KMS-11 (cell line): ENCODE results near the gene DDX1.

Experiments used
- H2AFZ ChIP-seq: fragments of 200-600 bp; sonication (generic); 2 replicates; pipeline ENCODE4 v1.6.1; 2016; ENCODE audit warnings: antibody characterized with exemption, mixed run types, low read depth
- H3K27ac ChIP-seq: fragments of 200-600 bp; sonication (generic); 2 replicates; pipeline ENCODE4 v1.6.1; 2016; ENCODE audit warnings: mild to moderate bottlenecking, mixed run types
- H3K27me3 ChIP-seq: fragments of 200-600 bp; sonication (generic); 2 replicates; pipeline ENCODE4 v1.6.1; 2017; ENCODE audit warnings: mild to moderate bottlenecking, low read depth, mixed run types, moderate library complexity; ENCODE audit not compliant: insufficient read depth
- H3K36me3 ChIP-seq: fragments of 200-600 bp; sonication (generic); 2 replicates; pipeline ENCODE4 v1.6.1; 2017; ENCODE audit warnings: mild to moderate bottlenecking, mixed run types; ENCODE audit not compliant: insufficient read depth
- H3K4me1 ChIP-seq: fragments of 200-600 bp; sonication (generic); 2 replicates; pipeline ENCODE4 v1.6.1; 2016; ENCODE audit warnings: mild to moderate bottlenecking, low read depth, mixed run types; ENCODE audit not compliant: poor library complexity, severe bottlenecking
- H3K4me2 ChIP-seq: fragments of 200-600 bp; sonication (generic); 2 replicates; pipeline ENCODE4 v1.7.0; 2016; ENCODE audit warnings: mild to moderate bottlenecking, mixed run types
- H3K4me3 ChIP-seq: fragments of 200-600 bp; sonication (generic); IDR thresholded peaks from 2 replicates; pipeline ENCODE4 v1.6.1; 2017; ENCODE audit warnings: low read depth, low read length, mixed read lengths; ENCODE audit not compliant: insufficient read depth
- H3K79me2 ChIP-seq: fragments of 200-600 bp; sonication (generic); 2 replicates; pipeline ENCODE4 v1.6.1; 2016; ENCODE audit warnings: low read depth, mixed run types; ENCODE audit not compliant: insufficient read depth
- H3K9ac ChIP-seq: fragments of 200-600 bp; sonication (generic); 2 replicates; pipeline ENCODE4 v1.6.1; 2016; ENCODE audit warnings: mild to moderate bottlenecking, mixed run types
- H4K20me1 ChIP-seq: fragments of 200-600 bp; sonication (generic); 2 replicates; pipeline ENCODE4 v1.6.1; 2016; ENCODE audit warnings: mild to moderate bottlenecking, mixed run types; ENCODE audit not compliant: insufficient read depth
- TF ChIP-seq, protein P1 (sequence below): fragments of 200-600 bp; sonication (generic); conservative IDR thresholded peaks from 2 replicates; pipeline ENCODE4 v1.6.1; 2017; ENCODE audit warnings: low read depth, mild to moderate bottlenecking, antibody characterized with exemption, low read length, moderate library complexity, mixed read lengths

Gene DDX1

DNA sequence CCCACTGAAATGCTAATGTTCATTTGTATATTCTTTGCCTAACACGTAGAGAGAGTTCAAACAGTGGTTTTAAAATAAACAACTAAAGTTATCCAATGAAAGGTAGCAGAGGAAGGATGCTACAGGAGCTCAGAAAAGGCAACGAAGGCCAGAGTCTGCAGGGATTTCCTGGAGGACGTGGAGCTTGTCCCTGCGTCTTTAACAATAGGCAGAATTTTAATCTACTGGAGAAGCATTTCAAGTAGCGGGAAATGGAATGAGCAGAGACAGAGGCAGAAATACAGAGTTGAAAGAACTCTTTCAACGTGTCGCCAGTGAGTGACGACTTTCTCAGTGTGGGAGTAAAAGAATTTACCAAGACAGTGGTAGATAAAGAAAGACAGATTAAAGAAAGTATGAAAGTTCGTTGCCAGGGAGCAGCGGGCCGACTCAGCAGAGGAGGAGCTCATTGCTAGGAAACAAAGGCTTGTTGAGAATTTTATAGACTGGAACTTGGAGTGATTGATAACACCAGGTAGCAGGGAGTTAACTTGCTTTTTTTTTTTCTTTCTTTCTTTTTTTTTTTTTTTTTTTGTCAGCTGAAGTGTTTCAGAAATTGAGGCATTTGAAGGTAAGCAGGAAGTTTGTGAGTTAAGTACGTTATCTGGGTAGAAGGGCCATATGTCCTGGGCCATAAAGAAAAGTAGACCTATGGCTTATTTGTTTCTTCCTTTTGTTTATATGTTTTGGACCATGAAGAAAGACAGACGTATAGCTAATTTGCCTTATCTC is 29.9 kb upstream of the DDX1 start:
- Histone ChIP-seq H3K4me3 (peak overlapping the region; percentile 5), H4K20me1 (no peaks in the 10 kb centered on the region), H3K9ac (peak overlapping the region; percentile 74), H3K4me2 (peak overlapping the region; percentile 77), H3K27ac (peak overlapping the region; percentile 14; the same call in 1 of the 2 replicates), H3K36me3 (no peaks in the 10 kb centered on the region), H2AFZ (peak overlapping the region; percentile 98), H3K79me2 (peaks cover 19% of the 10 kb centered on the region; the same call in 1 of the 2 replicates), H3K27me3 (no peaks in the 10 kb centered on the region), H3K4me1 (peaks cover 10% of the 10 kb centered on the region)
- TF ChIP-seq, protein P1, sequence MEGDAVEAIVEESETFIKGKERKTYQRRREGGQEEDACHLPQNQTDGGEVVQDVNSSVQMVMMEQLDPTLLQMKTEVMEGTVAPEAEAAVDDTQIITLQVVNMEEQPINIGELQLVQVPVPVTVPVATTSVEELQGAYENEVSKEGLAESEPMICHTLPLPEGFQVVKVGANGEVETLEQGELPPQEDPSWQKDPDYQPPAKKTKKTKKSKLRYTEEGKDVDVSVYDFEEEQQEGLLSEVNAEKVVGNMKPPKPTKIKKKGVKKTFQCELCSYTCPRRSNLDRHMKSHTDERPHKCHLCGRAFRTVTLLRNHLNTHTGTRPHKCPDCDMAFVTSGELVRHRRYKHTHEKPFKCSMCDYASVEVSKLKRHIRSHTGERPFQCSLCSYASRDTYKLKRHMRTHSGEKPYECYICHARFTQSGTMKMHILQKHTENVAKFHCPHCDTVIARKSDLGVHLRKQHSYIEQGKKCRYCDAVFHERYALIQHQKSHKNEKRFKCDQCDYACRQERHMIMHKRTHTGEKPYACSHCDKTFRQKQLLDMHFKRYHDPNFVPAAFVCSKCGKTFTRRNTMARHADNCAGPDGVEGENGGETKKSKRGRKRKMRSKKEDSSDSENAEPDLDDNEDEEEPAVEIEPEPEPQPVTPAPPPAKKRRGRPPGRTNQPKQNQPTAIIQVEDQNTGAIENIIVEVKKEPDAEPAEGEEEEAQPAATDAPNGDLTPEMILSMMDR, result no peak

DNA sequence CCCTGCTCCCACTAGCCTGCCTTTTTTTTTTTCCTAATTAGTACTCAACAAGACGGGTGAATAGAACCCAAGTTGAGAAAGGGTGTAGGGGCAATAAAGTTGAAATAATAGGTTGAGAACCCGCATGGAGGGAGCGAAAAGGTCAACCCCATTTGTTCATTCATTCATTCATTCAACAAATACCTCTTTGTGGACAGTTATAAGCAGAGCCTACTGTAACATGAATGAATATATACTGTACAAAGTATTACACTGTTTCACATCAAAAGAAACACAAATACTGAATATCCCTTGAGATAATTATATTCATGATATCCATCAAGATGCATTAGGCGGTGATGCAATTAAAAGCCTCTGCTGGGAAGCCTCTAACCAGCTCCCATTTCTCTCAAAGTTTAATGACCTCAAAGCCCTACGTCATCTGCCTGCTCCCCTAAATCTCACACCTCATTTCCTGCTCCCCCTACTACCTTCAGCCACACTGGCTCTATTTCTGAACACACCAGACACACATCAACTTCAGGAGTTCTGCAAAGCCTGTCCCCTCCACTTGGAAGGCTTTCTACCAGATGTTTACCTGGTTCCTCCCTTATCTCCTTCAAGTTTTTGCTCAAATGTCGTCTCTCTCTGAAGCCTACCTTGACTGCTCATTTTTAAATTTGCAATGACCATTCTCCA is 29.2 kb upstream of the DDX1 start:
- Histone ChIP-seq H3K4me2 (peak overlapping the region; percentile 77), H3K9ac (no peak overlapping the region), H3K79me2 (peaks cover 19% of the 10 kb centered on the region; the same call in 1 of the 2 replicates), H2AFZ (peak overlapping the region; percentile 98; the same call in 1 of the 2 replicates), H3K4me3 (no peak overlapping the region), H3K27ac (no peak overlapping the region), H3K27me3 (no peaks in the 10 kb centered on the region), H3K4me1 (peaks cover 10% of the 10 kb centered on the region), H4K20me1 (no peaks in the 10 kb centered on the region), H3K36me3 (no peaks in the 10 kb centered on the region)
- TF ChIP-seq, protein P1, result no peak

DNA sequence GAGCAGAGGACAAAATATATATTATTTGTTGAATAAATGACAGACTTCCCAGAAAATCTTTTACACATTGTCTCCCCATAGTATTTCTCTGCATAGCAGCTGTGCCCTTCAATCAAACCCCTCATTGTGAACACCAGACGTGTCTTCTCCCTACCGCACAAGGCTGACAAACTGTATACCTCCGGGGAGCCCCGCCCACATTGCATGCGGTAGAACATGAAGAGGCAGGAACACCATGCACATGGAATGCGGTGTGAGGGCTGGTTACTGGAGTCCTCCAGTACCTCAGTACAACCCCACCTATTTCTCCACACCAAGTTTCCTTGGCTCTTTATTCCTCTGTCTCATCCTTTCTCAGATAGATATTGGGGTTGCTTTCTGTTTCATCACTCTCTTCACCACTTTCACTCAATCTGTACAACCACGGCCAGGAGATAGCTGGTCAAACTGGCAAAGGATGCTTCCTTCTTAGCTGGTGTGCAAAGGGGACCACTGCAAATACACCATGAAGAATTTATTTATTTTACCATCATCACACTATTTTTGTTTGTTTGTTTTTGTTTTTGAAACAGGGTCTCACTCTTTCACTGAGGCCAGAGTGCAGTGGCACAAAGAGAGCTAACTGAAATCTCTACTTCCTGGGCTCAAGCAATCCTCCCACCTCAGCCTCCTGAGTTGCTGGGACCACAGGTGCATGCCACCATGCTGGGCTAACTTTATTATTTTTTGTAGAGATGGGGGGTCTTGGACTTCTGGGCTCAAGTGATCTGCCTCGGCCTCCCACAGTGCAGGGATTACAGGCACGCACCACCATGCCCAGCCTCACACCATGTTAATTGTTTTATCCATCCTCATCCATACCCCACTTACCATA is 28.2 kb upstream of the DDX1 start:
- no peak overlapping the region for H3K4me2 ChIP-seq
- peaks cover 10% of the 10 kb centered on the region for H3K4me1 ChIP-seq
- no peaks in the 10 kb centered on the region for H4K20me1 ChIP-seq
- no peaks in the 10 kb centered on the region for H3K36me3 ChIP-seq
- H2AFZ ChIP-seq, result no peak overlapping the region
- TF ChIP-seq, protein P1, result no peak
- peaks cover 19% of the 10 kb centered on the region; the same call in 1 of the 2 replicates for H3K79me2 ChIP-seq
- no peaks in the 10 kb centered on the region for H3K27me3 ChIP-seq
- no peak overlapping the region for H3K27ac ChIP-seq
- no peak overlapping the region for H3K9ac ChIP-seq
- no peak overlapping the region for H3K4me3 ChIP-seq

DNA sequence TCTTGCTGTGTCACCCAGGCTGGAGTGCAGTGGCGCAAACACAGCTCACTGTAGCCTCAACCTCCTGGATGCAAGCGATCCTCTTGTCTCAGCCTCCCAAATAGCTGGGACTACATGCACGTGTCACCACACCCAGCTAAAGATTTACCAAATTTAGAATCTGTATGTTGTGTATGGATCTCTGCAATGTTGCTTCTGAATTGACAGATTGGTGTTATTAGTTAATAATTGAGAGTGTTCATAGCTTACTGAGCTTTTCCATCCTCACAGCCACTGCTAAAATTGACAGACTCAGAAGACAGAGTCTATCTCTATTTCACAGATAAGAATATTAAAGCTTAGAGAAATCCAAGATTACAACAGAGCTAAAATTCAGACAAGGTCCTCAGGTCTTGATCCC is 26.3 kb upstream of the DDX1 start:
- H3K4me1 ChIP-seq, result no peaks in the 10 kb centered on the region
- no peak overlapping the region for H3K4me2 ChIP-seq
- no peak overlapping the region for H3K4me3 ChIP-seq
- TF ChIP-seq, protein P1, result no peak
- H3K9ac ChIP-seq, result no peak overlapping the region
- H4K20me1 ChIP-seq, result no peaks in the 10 kb centered on the region
- H3K27me3 ChIP-seq, result no peaks in the 10 kb centered on the region
- no peaks in the 10 kb centered on the region for H3K36me3 ChIP-seq
- peaks cover 2% of the 10 kb centered on the region; the same call in 1 of the 2 replicates for H3K79me2 ChIP-seq
- no peak overlapping the region for H3K27ac ChIP-seq
- H2AFZ ChIP-seq, result no peak overlapping the region
